Esophagus mucosa (tissue), 1 donor: Measurements from ENCODE around the gene TMIGD1. TPM values are rescaled to one million over a fixed set of nuclear protein-coding genes. Genes with fewer than 3 reads are reported as not detected.

Source experiments
- ATAC-seq: fragments of 200-7000 bp; cut with Tn5 transposase; one replicate; pipeline ENCODE4 v1.9.1; 2020
- total RNA-seq: library from RNA; stranded (reverse); gene quantifications from one replicate; pipeline ENCODE4 v1.2.4, GENCODE V29; 2023
- donor health status: DM: yes; HTN: yes; CAD: no.

Gene TMIGD1, protein sequence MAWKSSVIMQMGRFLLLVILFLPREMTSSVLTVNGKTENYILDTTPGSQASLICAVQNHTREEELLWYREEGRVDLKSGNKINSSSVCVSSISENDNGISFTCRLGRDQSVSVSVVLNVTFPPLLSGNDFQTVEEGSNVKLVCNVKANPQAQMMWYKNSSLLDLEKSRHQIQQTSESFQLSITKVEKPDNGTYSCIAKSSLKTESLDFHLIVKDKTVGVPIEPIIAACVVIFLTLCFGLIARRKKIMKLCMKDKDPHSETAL
- not detected for total RNA-seq

- ATAC-seq, result peak; percentile 77
Observed at GRCh38 chr17:30333503-30334360, at the start of gene TMIGD1. TMIGD1 (minus strand) TSS chr17:30334057; CDS start chr17:30332133, 1,924 bp downstream.

DNA sequence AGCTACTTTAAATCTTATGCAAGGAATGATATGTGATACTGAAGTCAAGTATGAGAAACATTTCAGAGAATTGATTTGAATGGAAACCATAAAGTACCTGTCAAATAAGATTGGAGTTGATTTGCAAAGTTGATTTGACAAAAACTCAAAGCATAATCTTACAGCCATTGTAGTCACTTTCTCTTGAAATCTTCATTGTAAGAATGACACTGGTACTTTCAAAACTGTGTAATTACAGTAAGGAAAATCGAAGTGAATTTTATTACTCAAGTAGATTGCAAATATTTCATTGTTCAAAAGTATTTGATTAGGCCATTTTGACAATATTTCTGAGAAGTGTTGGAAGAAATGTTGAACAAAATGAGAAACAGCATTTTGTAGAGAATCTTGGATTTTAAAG, 48.5 kb upstream of the TMIGD1 start:
- ATAC-seq, result no peak

DNA sequence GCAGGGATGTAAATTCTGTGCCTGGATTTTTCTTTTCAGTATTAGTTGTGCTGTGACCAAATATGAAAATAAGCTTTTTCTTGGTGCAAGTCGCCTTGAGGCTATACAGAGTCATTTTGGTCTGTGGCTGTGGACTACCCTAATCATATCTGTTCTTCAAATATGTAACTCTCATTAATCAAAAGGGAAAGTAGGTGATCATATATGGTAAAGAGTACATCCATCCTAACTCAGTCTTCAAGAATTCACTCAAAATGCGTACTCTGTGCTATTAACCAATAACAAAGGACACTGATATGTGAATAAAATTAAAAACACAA, 47.4 kb upstream of the TMIGD1 start:
- ATAC-seq, result no peak

GRCh38 chr17:30380643-30381339, 46.9 kb upstream of the TMIGD1 start:
- no peak for ATAC-seq

DNA sequence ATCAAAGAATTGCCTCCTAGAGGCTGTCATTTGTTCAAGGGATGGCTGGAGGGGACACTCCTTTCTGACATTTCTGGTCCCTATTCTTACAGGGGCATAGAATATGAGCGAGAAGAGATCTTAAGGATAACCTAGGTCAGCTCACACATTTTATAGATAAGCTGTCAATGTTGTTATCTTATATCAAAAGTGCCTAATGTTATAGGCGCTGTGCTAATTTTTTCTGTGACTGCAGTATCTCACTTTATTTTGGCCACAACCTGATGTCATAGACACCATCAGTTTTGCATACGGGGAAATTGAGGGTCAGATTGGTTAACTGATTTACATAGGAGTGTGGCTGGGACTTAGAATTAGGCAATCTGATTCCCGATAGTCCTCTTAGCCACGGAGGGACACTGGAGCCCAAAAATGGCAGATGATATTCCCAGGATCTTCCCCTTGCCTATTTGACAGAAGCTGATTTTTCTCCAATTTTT, 46.1 kb upstream of the TMIGD1 start:
- no peak for ATAC-seq

- peak; percentile 10 for ATAC-seq
Observed at GRCh38 chr17:30379303-30379902, 45.5 kb upstream of the TMIGD1 start.

DNA sequence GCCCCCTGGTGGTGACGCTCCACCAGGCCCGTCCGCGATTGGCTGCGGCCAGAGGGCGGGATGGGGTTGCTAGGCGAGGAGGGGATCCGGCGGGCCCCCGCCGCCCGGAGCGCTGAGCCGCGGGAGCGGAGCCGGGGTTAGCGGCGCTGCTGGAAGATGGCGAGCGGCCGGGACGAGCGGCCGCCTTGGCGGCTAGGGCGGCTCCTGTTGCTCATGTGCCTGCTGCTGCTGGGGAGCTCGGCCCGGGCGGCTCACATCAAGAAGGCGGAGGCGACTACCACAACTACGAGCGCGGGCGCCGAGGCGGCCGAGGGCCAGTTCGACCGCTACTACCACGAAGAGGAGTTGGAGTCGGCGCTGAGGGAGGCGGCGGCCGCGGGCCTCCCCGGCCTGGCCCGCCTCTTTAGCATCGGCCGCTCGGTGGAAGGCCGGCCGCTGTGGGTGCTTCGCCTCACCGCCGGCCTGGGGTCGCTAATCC, 45.0 kb upstream of the TMIGD1 start, which contains the start of gene CPD:
Gene CPD, plus strand, starts transcription at position 103 of the 478 bp plus-strand sequence. Its CDS starts 54 bp downstream, at position 157.
- ATAC-seq, result peak; percentile 99

GRCh38 chr17:30378241-30378824, 44.5 kb upstream of the TMIGD1 start:
- peak; percentile 20 for ATAC-seq

GRCh38 chr17:30377574-30378240, 43.9 kb upstream of the TMIGD1 start:
- ATAC-seq, result no peak

- ATAC-seq, result no peak
Observed at GRCh38 chr17:30376621-30377452, 43.0 kb upstream of the TMIGD1 start.

GRCh38 chr17:30375661-30376060, 41.8 kb upstream of the TMIGD1 start:
- no peak for ATAC-seq

DNA sequence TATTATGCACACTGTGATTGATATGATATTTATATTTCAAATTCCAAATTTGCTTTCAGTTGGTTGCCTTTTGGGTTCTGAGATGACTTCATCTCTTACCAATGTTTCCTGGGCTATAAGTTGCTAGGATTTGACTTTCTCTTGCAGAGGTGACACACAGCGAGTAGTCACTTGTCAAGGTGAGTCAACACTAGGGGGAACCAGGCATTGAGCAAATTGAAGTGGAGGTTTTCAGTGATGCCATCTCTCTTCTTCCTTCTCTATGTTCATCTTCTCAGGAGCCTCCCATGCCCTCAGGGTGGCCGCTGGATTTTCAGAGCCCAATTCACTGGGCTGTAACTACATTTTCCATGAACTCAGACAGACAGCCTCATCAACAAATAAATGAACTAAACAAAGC, 38.9 kb upstream of the TMIGD1 start:
- ATAC-seq, result peak; percentile 89

- ATAC-seq, result peak; percentile 32
Observed at GRCh38 chr17:30369995-30370394, 36.1 kb upstream of the TMIGD1 start.

DNA sequence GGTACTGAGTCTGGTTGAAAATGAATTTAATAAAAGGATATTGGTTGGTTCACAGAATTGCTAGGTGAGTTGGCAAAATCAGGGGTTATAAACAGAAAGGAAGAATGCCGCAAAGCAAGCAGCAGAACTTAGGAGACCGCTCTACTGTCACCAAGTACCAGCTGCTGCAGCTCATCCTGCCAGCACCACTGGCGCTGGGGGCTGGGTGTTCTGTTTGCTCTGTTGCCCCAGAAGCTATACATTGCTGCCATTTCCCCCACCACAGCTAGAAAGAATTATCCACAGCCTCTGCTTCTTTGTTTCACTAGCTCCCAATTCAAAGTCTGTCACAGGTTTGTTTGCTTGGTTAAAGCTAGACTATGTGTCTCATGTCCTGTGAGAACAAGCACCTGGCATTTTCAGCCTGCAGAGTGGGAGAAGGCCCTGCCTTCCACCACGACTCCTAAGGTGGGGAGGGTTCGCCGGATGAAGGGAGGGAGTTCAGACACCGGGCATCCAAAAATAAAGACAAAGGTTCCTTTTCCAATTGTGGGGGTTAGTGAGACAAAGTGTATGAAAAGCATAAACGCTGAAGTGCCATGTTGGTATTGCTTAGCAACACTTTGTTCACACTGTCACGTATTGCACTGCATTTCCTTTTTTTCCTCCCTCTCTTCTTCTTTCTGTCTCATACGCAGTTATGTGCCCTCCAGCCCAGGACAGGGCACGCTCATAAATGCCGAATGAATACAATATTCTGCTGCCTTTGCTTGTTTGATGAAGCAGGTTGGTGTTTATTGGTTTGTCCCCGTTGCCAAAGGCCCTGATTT, 35.3 kb upstream of the TMIGD1 start:
- ATAC-seq, result no peak

- ATAC-seq, result no peak
Observed at GRCh38 chr17:30366536-30366935, 32.7 kb upstream of the TMIGD1 start.

DNA sequence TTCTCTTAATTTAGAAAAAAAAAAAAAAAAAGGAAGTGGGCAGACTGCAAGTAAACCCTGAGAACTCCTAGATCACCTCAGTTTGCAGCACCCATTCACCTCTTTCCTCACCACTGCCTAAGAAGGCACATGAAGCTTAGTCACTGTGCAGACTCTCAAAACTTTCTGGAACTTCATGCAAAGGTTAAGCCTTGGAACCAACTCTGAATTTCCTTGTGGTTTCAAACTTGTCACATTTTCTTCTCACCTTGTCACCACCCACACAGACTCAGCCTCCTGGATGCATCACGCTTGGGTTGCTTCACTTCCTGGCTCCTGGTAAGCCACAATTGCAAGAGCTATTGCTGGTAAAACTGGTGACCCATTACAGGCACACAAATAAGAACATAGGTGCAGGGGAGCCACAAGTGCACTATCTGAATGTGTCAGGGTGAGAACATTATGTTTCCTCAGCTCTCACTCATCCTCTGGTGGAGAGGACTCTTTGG, 29.9 kb upstream of the TMIGD1 start:
- ATAC-seq, result peak; percentile 91

GRCh38 chr17:30361766-30362279, 28.0 kb upstream of the TMIGD1 start:
- ATAC-seq, result no peak

DNA sequence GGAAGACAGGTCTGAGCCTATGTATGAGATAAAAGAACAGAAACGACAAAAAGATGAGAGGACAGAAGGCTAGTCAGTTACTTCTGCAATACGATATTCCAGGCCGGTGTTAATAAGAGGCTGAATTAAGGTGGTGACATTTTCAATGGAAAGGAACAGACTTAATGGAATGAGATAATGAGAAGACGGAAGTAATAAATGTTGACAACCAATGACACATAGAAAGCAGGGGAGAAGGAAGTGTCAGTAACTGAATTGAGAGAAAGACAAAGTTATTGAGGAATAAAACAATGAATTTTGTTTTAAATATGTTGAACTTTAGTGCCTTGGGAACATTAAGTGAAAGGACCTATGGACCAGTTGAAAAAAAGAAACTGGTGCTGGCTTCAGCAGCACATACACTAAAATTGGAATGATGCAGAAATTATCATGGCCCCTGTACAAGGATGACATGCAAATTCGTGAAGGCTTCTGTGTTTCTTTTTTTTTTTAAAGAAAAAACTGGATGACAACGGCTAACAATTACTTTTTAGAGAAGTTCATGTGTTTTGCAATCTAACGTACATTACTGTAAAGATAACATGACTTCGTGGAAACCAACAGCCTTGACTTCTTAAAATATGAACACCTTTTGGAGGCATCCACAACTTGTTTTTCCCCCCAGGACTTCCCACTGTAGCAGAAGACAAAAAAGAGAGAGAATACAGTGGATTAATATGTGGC, 26.4 kb upstream of the TMIGD1 start:
- ATAC-seq, result no peak
